HepG2 (cell line): ENCODE data around the gene TTPAL. TPM values are rescaled to one million over a fixed set of nuclear protein-coding genes. Genes with fewer than 3 reads are reported as not detected.
A peak's percentile ranks its signal among the peaks of the same experiment; 100 is the strongest.

Source experiments
- ISL2 ChIP-seq: sonication (generic); formaldehyde crosslinking; IDR thresholded peaks from 2 replicates; pipeline ENCODE4 v1.5.0; 2020; ENCODE audit warnings: missing genetic modification reagents
- MAF1 ChIP-seq: sonication (generic); formaldehyde crosslinking; IDR thresholded peaks from 2 replicates; pipeline ENCODE4 v1.5.0; 2020; ENCODE audit warnings: missing genetic modification reagents, borderline replicate concordance
- MAX ChIP-seq: IDR thresholded peaks from 2 replicates; pipeline ENCODE4 v1.6.1; 2012; ENCODE audit warnings: inconsistent platforms
- NAIF1 ChIP-seq: sonication (generic); formaldehyde crosslinking; IDR thresholded peaks from 2 replicates; pipeline ENCODE4 v1.5.0; 2020; ENCODE audit warnings: mild to moderate bottlenecking, missing genetic modification reagents, borderline replicate concordance
- POLR2A ChIP-seq, 2 experiments: IDR thresholded peaks; 2 replicates each; pipeline ENCODE4 v1.6.1; 2011; ENCODE audit warnings: low read depth in 2 of 2, low read length in 2 of 2, mild to moderate bottlenecking in 1 of 2, moderate library complexity in 1 of 2; ENCODE audit not compliant: insufficient read depth in 1 of 2
- SNRNP70 ChIP-seq: fragments of 200-400 bp; formaldehyde crosslinking; IDR thresholded peaks from 2 replicates; pipeline ENCODE4 v1.6.1; 2017; ENCODE audit warnings: mild to moderate bottlenecking, low read depth, low read length, moderate library complexity
- TRIM24 ChIP-seq: sonication (generic); formaldehyde crosslinking; IDR thresholded peaks from 2 replicates; pipeline ENCODE4 v1.8.0; 2022; ENCODE audit warnings: mild to moderate bottlenecking, missing genetic modification reagents
- ZBTB44 ChIP-seq: sonication (generic); formaldehyde crosslinking; IDR thresholded peaks from 2 replicates; pipeline ENCODE4 v1.4.0; 2020; ENCODE audit warnings: missing genetic modification reagents
- ZFP82 ChIP-seq: sonication (generic); formaldehyde crosslinking; IDR thresholded peaks from 2 replicates; pipeline ENCODE4 v1.5.1; 2020; ENCODE audit warnings: mild to moderate bottlenecking, missing genetic modification reagents, borderline replicate concordance
- ZNF180 ChIP-seq: sonication (generic); formaldehyde crosslinking; IDR thresholded peaks from 2 replicates; pipeline ENCODE4 v1.4.0; 2020; ENCODE audit warnings: low read depth, missing genetic modification reagents, borderline replicate concordance
- ZNF335 ChIP-seq: sonication (generic); formaldehyde crosslinking; IDR thresholded peaks from 2 replicates; pipeline ENCODE4 v1.4.0; 2020; ENCODE audit warnings: missing genetic modification reagents
- ZNF350 ChIP-seq: sonication (generic); formaldehyde crosslinking; IDR thresholded peaks from 2 replicates; pipeline ENCODE4 v1.4.0; 2020; ENCODE audit warnings: mild to moderate bottlenecking, low read depth, missing genetic modification reagents, borderline replicate concordance
- ZNF441 ChIP-seq: sonication (generic); formaldehyde crosslinking; IDR thresholded peaks from 2 replicates; pipeline ENCODE4 v1.7.0; 2021; ENCODE audit warnings: missing genetic modification reagents, borderline replicate concordance
- ZNF512 ChIP-seq: sonication (generic); formaldehyde crosslinking; IDR thresholded peaks from 2 replicates; pipeline ENCODE4 v1.4.0; 2020; ENCODE audit warnings: mild to moderate bottlenecking, missing genetic modification reagents
- ZNF782 ChIP-seq: sonication (generic); formaldehyde crosslinking; IDR thresholded peaks from 2 replicates; pipeline ENCODE4 v1.4.0; 2020; ENCODE audit warnings: missing genetic modification reagents, mild to moderate bottlenecking, borderline replicate concordance
- polyA plus RNA-seq, 8 experiments: library from polyadenylated mRNA; depleted of rRNA in 3 of 8; stranded (reverse) in 7 of 8; unstranded in 1 of 8; fragments of >200 nt; fragmentation: Illumina TruSeq in 4 of 8; extraction: Trizol in 4 of 8; gene quantifications; 2 replicates each; pipeline versions ENCODE4 v1.2.1 to v1.2.3, GENCODE V29; 2011 to 2016; ENCODE audit warnings: low read depth in 4 of 8, missing spikeins in 1 of 8, mixed read lengths in 1 of 8; ENCODE audit not compliant: insufficient read depth in 1 of 8
- total RNA-seq, 5 experiments: library from RNA; depleted of rRNA; stranded (reverse); fragments of >200 nt; fragmentation: Illumina TruSeq; extraction: Trizol; gene quantifications; 2 replicates each; pipeline ENCODE4 v1.2.3, GENCODE V29; 2016; ENCODE audit warnings: low read depth in 1 of 5
- TF ChIP-seq, protein P1 (sequence below): sonication (generic); formaldehyde crosslinking; IDR thresholded peaks from 2 replicates; pipeline ENCODE4 v1.5.1; 2020; ENCODE audit warnings: mild to moderate bottlenecking, missing genetic modification reagents, moderate library complexity
- TF ChIP-seq, protein P2 (sequence below): sonication (generic); formaldehyde crosslinking; IDR thresholded peaks from 2 replicates; pipeline ENCODE4 v1.8.0; 2022; ENCODE audit warnings: low read depth, missing genetic modification reagents
- TF ChIP-seq, protein P3 (sequence below): sonication (generic); formaldehyde crosslinking; IDR thresholded peaks from 2 replicates; pipeline ENCODE4 v1.5.0; 2020; ENCODE audit warnings: missing genetic modification reagents
- TF ChIP-seq, protein P4 (sequence below): sonication (generic); formaldehyde crosslinking; IDR thresholded peaks from 2 replicates; pipeline ENCODE4 v1.8.0; 2022; ENCODE audit warnings: missing genetic modification reagents, mild to moderate bottlenecking, inconsistent platforms, borderline replicate concordance

Gene TTPAL
- total and polyA plus RNA-seq, 2 of the 13 experiments (the other 11 are each of a cell fraction or from before 2014, with no cell fraction given) = 4.3 to 18.8 TPM

DNA sequence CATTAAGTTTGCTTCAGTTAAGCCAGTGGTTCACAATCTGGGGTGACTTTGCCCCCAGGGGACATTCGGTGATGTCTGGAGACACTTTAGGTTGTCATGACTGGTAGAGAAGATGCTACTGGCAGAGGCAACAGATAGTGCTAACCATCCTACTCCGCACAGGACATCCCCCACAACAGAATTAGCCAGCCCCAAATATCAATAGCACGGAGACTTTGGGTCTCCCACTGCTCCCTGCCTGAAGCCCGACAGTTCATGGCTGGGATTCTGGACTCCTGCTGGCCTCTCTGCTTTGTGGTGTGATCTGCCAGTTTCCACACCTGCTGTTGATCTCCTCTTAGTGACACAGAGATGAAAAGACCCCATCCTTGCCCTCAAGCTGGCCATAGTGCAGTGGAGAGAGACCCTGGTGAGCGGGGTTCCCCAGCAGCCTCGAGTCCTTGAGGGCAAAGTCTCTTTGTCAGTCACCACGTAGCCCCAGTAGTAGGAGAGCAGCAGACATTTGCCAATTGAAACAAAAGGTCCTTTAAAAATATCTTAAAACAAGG is 24.7 kb upstream of the TTPAL start (continued):
- TF ChIP-seq ZNF512 (CRISPR knock-in tag) (no peak), ZNF441 (CRISPR knock-in tag) (no peak; the same call in 1 of the 2 replicates), ZBTB44 (CRISPR knock-in tag) (no peak), ZNF180 (CRISPR knock-in tag) (no peak), ISL2 (CRISPR knock-in tag) (no peak), ZFP82 (no peak), MAX (peak; percentile 57; the same call in 1 of the 2 replicates), ZNF350 (peak; percentile 41; the same call in 1 of the 2 replicates), MAF1 (no peak), SNRNP70 (no peak), TRIM24 (CRISPR knock-in tag) (no peak), NAIF1 (no peak), ZNF335 (CRISPR knock-in tag) (no peak), POLR2A (IDR thresholded peaks at IDR 0.05; ENCODE audit: insufficient read depth in 1 of 2, low read depth in 2 of 2, low read length in 2 of 2) (0 out of 4 replicates have a peak, but pooled peaks of 1 of the 2 experiments have one; percentile 6), ZNF782 (CRISPR knock-in tag) (no peak)
- TF ChIP-seq, protein P1, sequence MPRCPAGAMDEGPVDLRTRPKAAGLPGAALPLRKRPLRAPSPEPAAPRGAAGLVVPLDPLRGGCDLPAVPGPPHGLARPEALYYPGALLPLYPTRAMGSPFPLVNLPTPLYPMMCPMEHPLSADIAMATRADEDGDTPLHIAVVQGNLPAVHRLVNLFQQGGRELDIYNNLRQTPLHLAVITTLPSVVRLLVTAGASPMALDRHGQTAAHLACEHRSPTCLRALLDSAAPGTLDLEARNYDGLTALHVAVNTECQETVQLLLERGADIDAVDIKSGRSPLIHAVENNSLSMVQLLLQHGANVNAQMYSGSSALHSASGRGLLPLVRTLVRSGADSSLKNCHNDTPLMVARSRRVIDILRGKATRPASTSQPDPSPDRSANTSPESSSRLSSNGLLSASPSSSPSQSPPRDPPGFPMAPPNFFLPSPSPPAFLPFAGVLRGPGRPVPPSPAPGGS = peak; percentile 86; the same call in 1 of the 2 replicates
- TF ChIP-seq, protein P2, sequence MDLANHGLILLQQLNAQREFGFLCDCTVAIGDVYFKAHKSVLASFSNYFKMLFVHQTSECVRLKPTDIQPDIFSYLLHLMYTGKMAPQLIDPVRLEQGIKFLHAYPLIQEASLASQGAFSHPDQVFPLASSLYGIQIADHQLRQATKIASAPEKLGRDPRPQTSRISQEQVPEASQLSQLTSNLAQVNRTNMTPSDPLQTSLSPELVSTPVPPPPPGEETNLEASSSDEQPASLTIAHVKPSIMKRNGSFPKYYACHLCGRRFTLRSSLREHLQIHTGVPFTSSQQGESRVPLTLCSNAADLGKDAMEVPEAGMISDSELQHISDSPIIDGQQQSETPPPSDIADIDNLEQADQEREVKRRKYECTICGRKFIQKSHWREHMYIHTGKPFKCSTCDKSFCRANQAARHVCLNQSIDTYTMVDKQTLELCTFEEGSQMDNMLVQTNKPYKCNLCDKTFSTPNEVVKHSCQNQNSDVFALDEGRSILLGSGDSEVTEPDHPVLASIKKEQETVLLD (CRISPR knock-in tag) = no peak
- TF ChIP-seq, protein P3, sequence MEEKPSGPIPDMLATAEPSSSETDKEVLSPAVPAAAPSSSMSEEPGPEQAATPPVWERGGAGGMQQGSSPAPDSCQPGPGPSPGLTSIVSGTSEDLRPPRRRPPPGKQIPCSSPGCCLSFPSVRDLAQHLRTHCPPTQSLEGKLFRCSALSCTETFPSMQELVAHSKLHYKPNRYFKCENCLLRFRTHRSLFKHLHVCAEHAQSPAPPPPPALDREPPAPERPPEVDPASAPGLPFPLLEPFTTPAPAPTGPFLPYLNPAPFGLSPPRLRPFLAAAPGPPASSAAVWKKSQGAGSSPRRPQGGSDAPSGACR (CRISPR knock-in tag) = peak; percentile 18; the same call in 1 of the 2 replicates
- TF ChIP-seq, protein P4, sequence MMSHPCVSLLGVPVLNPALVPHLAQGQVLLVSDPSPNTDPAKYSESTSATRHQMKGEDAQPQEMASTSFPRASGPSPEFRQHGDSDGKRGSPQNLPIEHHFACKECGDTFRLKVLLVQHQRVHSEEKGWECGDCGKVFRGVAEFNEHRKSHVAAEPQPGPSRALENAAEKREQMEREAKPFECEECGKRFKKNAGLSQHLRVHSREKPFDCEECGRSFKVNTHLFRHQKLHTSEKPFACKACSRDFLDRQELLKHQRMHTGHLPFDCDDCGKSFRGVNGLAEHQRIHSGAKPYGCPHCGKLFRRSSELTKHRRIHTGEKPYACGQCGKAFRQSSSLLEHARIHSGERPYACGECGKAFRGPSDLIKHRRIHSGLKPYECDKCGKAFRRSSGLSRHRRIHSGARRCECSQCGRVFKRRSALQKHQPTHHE (CRISPR knock-in tag) = no peak
